ENCODE data around the gene NHERF2.
"Not testable (repeated sequence)": the region's sequence is repeated elsewhere in the genome, so short reads cannot be mapped to it uniquely, and the experiment has no call there.

NHERF2 gene

DNA sequence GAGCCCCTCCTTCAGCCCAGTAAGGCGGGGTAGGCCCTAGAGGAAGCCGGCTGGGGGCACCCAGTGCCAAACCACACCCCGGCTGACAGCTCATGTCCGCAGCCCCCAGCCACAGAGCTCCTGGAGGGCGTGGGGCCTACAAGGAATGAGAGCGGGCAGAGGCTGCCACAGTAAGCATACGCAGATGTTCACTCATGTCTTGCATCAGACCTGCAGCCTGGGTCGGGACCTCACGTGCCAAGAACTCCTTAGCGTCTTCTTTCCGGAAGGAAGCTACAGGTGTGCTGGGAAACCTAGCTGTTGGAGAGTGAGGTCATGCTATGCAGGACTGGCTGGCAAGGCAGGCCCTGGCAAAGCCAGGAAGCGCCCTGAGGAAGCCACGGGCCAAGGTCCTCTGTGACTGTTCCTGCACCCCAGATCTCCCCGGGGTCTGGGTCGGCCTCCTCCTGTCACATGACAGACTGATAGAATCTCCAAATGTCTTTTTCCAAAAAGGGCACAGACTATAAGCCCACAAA is 18.6 kb upstream of the NHERF2 start:
- no peak for DNase-seq

DNA sequence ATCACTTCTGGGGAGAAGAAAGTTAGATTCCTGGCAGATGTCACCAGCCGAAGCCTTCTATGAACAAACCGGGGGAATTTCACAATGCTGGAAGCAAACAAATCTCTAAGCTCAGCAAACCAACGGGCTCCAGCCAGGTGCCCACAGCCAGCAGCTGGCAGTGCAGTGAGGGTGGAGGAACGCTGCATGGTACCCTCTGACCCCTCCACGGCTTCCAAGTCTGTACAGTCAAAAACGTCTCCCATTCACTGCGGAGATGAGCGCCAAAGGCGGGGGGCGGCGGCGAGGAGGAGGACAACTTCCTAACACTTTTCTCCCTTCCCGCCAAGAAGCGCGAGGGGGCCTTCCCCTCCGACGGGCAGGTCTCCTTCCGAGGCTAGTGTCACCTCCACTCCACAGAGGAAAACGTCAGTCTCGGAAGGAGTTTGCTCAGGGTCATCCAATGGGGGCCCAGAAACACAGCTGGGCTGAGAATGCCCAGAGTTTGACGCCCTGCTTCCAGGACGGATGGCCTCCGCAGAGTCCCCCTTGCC is 18.0 kb upstream of the NHERF2 start:
- no peak for DNase-seq

- DNase-seq: no peak
Observed at GRCh38 chr16:2009164-2009711, 17.5 kb upstream of the NHERF2 start.

- peak; percentile 81 for DNase-seq
Observed at GRCh38 chr16:2009791-2010510, 16.8 kb upstream of the NHERF2 start, which contains the start of gene ZNF598. Gene ZNF598 (minus strand): TSS chr16:2009821.

DNA sequence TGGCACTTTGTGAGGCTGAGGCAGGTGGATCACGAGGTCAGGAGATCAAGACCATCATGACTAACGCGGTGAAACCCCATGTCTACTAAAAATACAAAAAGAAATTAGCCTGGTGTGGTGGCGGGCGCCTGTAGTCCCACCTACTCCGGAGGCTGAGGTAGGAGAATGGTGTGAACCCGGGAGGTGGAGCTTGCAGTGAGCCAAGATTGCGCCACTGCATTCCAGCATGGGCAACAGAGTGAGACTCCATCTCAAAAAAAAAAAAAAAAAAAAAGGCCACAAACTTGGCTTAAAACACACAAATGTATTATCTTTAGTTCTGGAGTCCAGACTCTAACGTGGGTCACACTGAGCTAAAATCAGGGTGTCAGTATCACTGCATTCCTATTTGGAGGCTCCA is 15.0 kb upstream of the NHERF2 start:
- DNase-seq: not testable (repeated sequence)

DNA sequence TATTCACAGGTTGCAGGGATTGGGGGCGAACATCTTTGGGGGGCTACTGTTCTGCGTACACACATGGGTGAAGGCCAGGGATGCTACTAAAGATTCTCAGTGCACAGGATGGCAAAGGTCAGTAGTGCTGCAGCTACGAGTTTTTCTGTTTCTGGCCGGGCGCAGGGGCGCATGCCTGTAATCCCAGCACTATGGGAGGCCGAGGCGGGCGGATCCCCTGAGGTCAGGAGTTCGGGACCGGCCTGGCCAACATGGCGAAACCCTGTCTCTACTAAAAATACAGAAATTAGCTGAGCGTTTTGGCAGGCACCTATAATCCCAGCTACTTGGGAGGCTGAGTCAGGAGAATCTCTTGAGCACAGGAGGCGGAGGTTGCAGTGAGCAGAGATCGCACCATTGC is 13.2 kb upstream of the NHERF2 start:
- DNase-seq: no peak

DNA sequence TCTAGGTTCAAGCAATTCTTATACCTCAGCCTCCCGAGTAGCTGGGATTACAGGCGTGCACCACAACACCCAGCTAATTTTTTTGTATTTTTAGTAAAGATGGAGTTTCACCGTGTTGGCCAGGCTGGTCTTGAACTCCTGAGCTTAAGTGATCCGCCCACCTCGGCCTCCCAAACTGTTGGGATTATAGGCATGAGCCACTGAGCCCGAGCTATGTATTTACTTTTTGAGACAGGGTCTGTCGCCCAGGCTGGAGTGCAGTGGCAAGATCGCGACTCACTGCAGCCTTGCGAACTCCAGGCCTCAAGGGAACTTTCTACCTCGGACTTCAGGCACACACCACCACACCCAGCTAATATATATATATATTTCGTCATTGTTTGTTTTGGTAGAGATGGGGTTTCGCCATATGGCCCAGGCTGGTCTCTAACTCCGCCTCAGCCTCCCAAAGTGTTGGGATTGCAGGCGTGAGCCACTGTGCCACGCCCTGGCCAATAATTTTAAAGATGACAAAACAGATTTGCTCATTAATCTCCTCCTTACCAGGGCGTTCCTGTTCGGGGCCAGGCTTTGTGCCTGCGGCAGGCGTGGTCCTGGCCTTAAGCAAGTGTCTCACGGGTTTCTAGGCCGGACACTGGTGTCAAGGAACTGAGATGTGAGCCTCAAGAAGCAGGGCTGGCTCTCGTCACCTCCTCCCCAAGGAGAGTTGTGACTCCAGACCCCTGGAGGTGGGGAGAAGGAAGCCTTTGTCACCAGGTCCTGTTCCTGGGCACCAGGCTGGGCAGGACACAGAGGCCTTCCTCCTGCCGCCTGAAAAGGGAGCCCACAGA is 11.4 kb upstream of the NHERF2 start:
- DNase-seq: no peak

GRCh38 chr16:2015947-2016208 is 10.8 kb upstream of the NHERF2 start:
- no peak for DNase-seq

DNA sequence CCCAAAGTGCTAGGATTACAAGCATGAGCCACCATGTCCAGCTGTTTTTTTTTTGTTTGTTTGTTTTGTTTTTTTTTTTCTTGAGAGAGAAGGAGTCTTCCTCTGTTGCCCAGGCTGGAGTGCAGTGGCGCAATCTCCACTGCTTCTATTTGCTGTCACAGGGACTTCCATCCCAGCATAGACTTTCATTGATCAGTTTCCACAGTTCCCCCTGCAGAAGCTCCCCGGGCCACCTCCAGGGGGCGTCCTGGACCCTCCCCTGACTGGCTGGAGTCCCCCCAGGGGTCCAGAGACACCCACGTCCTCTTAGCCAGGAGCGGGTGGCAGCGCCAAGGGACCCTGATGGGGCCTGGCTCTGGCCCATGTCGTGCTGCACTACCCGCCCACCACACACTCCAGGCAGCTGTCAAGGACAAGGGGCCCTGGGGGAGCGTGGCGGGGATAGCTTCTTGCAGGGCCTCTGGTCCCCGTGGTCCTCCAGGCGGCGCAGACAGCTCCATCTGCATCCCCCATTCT is 10.2 kb upstream of the NHERF2 start:
- peak; percentile 13 for DNase-seq

DNA sequence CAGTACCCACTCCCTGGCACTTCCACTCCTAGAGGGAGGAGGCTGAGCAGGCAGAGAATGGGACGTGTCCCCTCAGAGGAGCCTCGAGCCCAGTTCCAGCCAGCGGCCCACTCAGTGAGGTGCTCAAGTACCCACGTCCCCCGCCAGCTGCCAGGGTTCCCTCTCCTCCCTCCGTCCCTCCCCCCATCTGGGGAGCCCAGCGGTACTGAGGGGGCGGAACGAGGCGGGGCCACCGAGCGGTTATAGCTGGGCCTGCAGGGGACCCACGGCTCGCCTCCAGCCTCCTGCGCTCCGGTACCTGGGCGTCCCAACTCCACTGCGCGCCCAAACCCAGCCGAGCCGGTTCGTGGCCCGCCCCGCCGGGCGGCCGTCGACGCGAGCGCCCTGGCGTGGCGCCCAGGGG is 7.2 kb upstream of the NHERF2 start, which contains the start of gene NPW:
Gene NPW (plus strand): TSS at position 268 of the 403 bp plus-strand sequence.
- peak; percentile 47 for DNase-seq

GRCh38 chr16:2019921-2020831 is 6.5 kb upstream of the NHERF2 start:
- DNase-seq: no peak

DNA sequence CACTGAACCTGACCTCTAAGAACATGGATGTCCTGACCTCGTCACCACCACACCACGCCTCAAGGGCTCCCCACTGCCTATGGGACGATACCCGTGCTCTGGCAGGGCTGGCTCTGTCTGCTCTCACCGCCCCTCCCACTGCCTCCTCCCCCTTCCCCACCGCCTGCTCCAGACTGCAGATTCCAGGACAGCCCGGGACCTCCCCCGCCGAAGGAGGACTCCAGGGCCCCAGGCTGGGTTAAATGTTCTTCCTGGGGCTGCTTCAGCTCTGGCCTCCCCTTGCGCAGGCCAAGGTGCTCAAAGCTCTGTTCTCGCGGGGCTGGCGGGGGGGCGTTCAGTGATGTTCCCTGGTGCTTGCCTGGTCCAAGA is 4.0 kb upstream of the NHERF2 start:
- DNase-seq: no peak

DNA sequence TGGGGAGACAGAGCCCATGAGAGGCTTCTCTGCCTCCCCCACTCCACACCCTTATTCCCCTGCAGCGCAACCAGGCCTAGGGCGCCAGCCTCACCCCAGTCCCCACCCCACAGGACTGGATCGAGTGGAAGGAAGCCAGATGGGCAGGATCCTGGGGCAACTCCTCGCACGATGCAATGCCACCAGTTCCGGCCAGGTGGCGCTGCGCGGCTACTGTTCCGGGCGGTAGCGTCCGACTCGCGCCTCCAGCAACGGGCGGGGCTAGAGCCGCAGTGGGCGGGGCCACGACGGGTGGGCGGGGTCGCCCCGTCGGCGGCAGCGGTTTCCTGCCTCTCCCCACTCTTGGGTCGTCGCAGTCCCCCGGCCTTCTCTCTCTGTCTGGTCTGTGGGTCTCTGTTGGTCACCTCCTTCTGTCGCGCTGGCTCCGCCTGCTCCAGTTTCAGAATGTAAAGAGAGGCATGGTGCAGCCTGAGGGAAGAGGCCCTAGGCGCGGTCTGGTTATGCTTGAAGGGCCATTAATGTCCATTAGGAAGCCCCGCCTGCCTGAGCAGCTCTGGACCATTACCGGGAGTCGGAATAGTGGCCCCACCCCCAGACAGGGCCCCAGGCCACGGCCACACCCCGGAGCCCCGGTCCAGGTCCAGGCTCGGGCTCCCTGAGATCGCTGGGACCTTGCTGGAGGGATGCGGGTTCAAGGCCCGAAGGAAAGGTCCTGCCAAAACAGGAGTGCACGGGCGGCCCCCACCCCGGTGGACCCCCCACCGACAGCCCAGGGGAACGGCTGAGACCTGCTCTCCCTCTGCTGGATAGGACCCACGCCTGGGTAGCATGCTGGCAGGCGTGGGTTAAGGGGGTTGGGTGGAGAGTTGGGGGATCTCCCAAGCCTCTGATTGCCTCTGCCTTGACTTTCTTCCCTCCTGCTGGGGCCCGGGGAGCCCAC is 3.3 kb upstream of the NHERF2 start:
- peak; percentile 76 for DNase-seq

GRCh38 chr16:2024032-2024420 is 2.7 kb upstream of the NHERF2 start:
- DNase-seq: no peak

DNA sequence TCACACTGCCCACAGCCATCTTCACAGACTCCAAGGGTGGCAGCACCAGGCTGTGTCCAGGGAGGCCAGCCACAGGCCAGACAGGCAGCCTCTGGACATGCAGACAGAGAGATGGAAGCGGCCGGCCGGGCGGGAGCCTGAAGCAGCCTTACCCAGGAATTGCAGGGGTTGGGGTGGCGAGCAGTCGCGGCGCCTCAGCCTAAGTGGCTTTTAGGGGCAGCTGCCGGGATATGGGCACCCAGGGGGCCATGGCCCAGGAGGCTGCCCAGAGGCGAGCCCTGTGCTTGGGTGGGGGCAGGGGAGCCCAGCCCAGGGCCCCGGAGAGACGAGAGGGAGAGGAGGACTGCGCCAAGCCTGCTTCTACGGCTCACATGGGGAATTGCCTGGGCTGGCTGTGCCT is 1.5 kb upstream of the NHERF2 start:
- no peak for DNase-seq

GRCh38 chr16:2025878-2026460 is 733 bp upstream of the NHERF2 start:
- DNase-seq: no peak

DNA sequence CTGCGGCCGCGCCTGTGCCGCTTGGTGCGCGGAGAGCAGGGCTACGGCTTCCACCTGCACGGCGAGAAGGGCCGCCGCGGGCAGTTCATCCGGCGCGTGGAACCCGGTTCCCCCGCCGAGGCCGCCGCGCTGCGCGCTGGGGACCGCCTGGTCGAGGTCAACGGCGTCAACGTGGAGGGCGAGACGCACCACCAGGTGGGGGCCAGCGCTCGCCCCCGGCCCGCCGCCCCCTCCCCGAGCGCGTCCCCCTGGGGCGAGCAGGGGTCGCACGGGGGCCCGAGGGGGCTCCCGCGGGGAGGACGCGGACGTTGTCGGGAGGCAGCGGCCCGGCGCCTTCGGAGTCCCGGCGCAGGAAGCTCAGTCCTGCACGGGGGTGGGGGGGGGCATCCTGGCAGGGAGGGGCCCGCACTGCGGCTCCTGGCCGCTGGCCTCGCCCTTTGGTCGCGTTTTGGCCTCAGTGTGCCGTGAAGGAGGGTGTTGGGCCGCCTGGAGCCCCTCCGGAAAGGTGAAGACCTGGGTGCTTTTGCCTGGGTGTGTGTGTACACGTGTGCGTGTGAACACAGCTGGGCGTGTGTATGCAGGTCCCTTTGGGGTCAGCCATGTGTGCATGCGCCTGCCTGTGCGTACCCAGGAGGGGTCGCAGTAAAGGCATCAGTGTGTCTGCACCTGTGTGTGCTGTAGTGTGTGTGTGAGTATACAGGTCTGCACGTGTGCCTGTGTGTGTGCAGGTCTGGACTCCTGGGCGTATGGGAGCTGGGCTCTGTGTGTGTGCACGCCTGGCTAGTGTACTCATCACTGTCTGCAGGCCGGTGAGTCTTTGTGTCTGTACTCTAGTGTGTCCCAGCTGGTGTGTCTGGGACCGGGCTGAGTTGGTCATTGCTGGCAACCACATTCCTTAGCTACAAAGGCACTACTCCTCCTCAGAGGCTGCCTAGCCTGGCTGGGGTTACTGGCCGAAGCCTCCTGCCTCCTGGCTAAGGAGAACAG is 615 bp downstream of the NHERF2 start:
- DNase-seq: peak; percentile 10

DNA sequence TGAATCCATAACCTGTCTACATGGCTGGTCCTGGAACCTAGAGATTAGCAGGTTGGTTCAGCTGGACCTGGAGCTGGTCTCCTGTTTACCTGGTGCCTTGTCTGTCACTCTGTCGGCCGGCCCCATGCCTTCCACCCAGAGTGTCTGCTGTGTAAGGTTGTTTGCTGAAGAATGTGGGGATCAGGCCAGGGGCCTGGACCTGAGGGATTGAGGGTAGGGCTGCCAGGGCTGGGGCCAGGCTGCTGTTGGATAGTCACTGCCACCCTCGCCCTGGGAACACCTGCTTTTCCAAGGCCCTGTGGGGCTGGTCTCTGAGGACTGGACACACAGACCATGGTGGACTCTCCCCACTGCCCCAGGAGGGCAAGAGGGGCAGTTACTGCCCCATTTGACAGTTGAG is 1.4 kb downstream of the NHERF2 start:
- no peak for DNase-seq

DNA sequence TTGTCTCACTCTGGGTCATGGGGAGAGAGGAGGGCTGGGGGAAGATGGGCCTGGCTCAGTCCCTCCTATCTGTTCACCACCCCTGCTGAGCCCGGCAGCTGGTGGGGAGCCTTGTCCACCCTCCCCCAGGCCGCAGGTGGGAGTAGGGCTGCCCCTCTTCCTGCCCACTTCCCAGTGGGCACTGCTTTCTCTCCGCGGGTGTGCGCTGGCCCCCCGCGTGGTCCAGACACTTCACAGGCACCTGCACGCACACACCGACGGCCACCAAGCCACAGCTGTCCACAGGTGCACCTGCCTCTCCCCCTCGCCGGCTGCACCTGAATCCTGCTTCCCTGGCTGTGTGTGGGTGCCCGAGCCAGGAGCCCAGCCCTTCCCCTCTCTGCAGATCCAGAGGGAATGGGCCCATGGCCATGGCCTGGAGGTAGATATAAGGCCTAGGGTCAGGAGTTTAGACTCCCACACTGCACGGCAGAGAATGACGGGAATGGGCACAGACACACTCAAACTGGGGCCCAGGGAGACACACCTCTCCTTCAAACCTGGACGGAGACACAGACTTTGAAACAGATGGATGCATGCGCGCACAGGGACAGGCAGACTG is 2.0 kb downstream of the NHERF2 start:
- DNase-seq: peak; percentile 33
